ENCODE data around the gene CNKSR1.

The CNKSR1 gene

DNA sequence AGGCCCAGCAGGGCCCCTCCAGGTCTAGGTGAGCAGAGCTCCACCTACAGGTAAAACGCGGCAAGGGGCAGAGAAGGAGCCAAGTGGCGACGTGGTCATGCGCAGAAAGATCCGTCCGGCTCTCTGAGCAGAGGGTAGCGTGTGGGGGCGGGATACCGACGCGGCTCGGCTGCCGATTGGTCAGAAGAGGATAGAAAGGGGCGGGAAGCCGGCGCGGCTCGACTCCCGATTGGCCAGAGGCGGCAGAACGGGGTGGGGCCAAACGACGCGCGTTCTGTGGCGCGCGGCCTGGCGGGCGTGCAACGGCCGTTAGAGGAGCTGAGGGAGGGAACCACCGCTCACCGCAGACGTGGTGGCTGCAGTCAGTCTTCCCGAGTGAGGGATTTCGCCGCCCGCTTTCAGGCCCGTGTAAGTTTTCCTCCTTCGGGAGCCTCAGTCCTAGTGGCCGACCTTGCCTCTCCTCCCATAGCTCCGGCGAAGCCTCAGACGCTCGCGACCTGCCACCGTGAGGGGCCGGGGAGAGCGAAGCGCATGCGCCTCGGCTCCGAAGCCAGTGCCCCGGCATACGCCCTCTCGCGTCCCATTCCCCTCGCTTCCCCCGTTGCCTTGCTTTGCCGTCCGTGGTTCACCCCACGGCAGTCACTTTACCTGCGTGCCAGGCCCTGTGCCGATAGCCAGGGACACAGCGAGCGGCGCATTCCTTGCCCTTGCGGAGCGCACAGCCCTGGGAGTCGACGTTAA, 56.8 kb downstream of the CNKSR1 start, which contains the start of gene CEP85:
TSS of gene CEP85 (plus strand) at position 298 of the 741 bp plus-strand sequence. CDS start 5,584 bp downstream, outside the sequence.
- peak; percentile 96 to 98 for DNase-seq

DNA sequence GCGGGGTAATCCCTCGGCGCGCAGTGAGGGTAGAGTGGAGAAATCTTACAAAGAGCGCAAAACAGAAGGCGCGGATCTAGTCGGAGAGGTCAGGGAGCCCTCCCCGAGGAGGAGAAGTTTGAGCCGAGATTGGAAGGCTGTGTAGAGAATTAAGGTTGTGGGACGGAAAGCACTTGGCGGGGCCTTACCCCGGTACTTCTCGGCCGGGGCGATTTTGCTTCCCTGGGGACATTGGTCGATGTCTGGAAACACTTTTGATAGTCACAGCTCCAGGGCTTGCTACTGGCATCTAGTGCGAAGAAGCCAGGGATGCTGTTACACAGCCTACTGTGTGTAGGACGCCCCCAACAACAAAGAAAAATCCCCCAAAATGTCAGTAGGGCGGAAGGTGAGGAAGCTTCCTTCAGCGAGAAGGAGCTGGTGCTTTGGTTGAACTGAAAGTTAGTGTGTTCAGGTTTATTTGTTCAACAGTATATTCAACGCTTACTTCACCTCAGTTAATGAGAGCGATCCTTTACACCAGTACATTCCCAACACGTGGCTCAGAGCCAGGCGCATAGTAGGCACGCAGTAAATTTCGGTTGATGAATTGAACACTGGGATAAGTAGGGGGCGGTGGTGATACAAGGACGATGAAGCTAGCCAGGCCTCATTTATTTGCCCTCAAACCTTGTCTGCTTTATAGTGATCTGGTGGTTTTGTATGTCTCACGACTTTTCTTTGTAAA, 57.5 kb downstream of the CNKSR1 start:
- DNase-seq: no peak

DNA sequence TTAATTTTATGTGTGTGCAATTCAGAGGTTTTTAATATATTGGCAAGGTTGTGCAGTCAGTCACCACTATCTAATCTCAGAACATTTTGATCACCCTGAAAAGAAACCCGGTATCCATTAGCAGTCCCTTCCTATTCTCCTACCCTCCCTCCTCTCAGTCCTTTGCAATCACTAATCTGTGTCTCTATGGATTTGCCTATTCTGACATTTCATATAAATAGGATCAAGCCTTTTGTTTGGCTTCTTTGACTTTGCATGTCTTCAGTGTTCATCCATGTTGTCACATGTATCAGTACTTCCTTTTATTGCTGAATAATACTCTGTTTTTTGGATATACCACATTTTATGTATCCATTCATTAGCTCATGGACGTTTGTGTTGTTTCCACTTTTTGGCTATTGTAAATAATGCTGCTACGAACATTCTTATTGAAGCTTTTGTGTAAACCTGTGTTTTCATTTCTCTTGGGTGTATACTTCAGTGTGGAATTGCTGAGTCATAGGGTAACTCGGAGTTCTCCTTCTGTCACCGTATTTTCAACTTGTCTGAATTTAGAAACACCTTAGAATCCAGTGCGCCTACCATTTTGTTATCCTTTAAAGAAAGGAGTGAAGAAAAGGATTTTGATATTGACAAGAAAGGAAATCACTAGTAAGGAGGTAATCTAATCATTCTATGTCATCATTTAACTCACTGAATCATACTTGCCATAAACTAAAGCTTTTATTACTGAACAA, 60.1 kb downstream of the CNKSR1 start:
- no peak for DNase-seq

Data from hippocampal formation (tissue), 2 donors.